ENCODE measurements around the gene TLE1.
"Not testable (repeated sequence)": the region's sequence is repeated elsewhere in the genome, so short reads cannot be mapped to it uniquely, and the experiment has no call there.

The TLE1 gene

DNA sequence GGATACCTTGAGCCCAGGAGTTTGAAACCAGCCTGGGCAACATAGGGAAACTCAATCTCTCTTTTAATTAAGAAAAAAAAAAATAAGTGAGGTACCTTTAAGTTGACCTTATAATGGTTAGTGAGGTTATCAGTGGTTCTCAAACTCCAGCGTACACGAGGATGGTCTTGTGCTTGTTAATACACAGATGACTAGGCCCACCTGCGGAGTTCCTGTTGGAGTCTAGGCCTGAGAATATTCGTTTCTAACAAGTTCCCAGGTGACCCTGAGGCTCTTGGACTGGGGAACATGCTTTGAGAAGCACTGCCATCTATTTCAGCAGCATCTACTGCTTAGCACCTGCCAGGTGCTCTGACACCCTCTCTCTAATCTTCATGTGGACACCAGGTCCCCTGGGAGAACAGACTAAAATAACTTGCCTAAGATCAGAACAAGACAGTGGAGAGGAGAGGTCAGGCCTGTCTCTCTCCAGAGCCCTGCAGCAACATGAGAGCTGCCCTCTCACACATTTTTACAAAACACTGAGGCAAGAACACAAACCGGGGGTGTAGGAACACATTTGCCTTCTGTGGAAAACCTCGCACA, 24.6 kb downstream of the TLE1 start:
- Histone ChIP-seq H3K9ac (ENCODE audit: low read length) (no peak overlapping the region), H3K36me3 (ENCODE audit: control insufficient read depth, insufficient read depth, low read length) (no peaks in the 10 kb centered on the region), H3K4me3 (ENCODE audit: low read length) (no peak overlapping the region), H3K27me3 (ENCODE audit: control insufficient read depth, insufficient read depth, low read length) (no peaks in the 10 kb centered on the region), H3K4me1 (ENCODE audit: control insufficient read depth, insufficient read depth, low read length) (peaks cover 29% of the 10 kb centered on the region), H3K27ac (ENCODE audit: low read depth, low read length) (no peak overlapping the region)

DNA sequence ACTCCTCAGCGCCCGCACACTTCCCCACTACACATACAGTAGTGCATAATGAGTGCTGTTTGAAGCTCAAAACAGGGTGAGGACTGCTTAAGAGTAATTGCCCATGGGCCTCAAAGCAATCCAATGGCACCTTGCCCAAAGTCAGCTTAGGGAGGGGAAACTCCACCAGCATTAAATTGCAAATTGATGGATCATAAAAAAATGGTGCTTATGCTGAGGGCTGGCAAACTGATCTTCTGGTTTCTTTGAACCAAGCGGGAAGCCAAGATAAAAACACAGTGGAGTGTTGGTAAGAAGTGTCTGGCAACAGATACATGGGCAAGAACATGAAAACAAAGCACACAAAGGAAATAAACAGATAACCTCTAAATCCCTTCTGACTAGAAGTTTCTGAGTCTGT, 28.0 kb downstream of the TLE1 start:
- H3K27ac ChIP-seq (ENCODE audit: low read depth, low read length) = no peak overlapping the region
- H3K4me3 ChIP-seq (ENCODE audit: low read length) = no peak overlapping the region
- H3K27me3 ChIP-seq (ENCODE audit: control insufficient read depth, insufficient read depth, low read length) = no peaks in the 10 kb centered on the region
- no peaks in the 10 kb centered on the region for H3K36me3 ChIP-seq (ENCODE audit: control insufficient read depth, insufficient read depth, low read length)
- H3K9ac ChIP-seq (ENCODE audit: low read length) = no peak overlapping the region
- H3K4me1 ChIP-seq (ENCODE audit: control insufficient read depth, insufficient read depth, low read length) = peaks cover 22% of the 10 kb centered on the region

DNA sequence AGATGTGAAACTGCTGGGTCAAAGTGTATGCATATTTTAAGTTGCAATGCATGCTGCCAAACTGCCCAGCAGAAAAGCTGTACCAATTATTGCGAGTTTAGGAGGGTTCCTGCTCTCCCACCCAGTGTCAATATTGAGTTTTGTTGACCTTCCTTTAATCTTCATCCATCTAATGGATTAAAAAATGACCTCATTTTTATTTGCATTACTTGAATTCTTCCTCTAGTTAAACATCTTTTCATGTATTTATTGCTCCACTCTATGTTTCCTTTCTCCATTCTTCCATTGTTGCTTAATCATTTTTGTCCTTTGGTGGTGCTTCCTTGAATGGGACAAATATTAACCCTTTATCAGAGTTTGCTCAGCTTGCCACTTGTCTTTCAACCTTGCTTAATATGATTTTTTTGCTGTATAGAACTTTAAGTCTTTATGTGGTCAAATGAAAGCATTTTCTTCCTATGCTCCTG, 32.4 kb downstream of the TLE1 start:
- Histone ChIP-seq H3K4me1 (ENCODE audit: control insufficient read depth, insufficient read depth, low read length) (peaks cover 12% of the 10 kb centered on the region), H3K27me3 (ENCODE audit: control insufficient read depth, insufficient read depth, low read length) (no peaks in the 10 kb centered on the region)

DNA sequence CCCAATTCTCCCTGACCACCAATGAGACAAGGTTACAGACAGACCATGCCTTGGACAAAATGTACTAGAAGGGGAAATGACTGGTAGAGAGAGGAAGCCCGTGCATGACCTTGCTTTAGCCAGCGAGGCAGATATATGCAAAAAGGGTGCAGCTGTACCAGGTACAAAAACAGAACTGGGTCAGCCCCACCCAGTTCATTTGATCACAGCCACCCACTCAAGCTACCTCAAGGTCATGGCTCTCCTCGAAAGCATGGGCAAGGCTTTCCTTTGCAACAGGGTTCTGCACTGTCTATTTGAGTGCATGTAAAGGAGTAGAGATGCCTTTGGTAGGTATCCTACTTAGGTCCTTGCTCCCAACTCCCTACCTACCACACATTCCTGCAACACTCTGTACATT, 33.3 kb downstream of the TLE1 start:
- Histone ChIP-seq H3K27me3 (ENCODE audit: control insufficient read depth, insufficient read depth, low read length) (no peaks in the 10 kb centered on the region), H3K4me3 (ENCODE audit: low read length) (no peak overlapping the region), H3K36me3 (ENCODE audit: control insufficient read depth, insufficient read depth, low read length) (no peaks in the 10 kb centered on the region), H3K4me1 (ENCODE audit: control insufficient read depth, insufficient read depth, low read length) (peaks cover 3% of the 10 kb centered on the region), H3K9ac (ENCODE audit: low read length) (no peak overlapping the region), H3K27ac (ENCODE audit: low read depth, low read length) (no peak overlapping the region)

More for the DNA sequence above, 32.4 kb downstream of the TLE1 start:
- Histone ChIP-seq H3K27ac (ENCODE audit: low read depth, low read length) (no peak overlapping the region), H3K9ac (ENCODE audit: low read length) (no peak overlapping the region), H3K4me3 (ENCODE audit: low read length) (no peak overlapping the region), H3K36me3 (ENCODE audit: control insufficient read depth, insufficient read depth, low read length) (no peaks in the 10 kb centered on the region)

DNA sequence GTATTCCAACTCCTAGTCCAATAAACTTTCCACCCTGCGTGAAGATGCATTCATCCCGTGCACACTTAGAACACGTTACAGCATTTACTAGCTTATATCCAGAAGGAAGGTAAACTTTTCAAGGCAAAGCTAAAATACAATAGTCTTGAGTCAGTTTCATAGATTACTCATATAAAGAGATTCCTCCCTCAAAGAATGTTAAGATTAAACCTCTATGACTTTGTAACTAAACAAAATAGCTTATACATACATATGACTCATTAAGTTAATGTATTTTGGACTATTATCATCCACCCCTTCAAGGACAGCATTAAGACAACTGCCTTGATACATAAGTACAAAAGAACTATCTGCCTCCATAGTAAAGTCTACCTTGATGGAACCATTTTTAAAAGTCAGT, 36.1 kb downstream of the TLE1 start:
- H3K27me3 ChIP-seq (ENCODE audit: control insufficient read depth, insufficient read depth, low read length) = no peaks in the 10 kb centered on the region
- H3K4me1 ChIP-seq (ENCODE audit: control insufficient read depth, insufficient read depth, low read length) = peaks cover 3% of the 10 kb centered on the region
- H3K9ac ChIP-seq (ENCODE audit: low read length) = no peak overlapping the region
- no peaks in the 10 kb centered on the region for H3K36me3 ChIP-seq (ENCODE audit: control insufficient read depth, insufficient read depth, low read length)
- no peak overlapping the region for H3K4me3 ChIP-seq (ENCODE audit: low read length)
- no peak overlapping the region for H3K27ac ChIP-seq (ENCODE audit: low read depth, low read length)

DNA sequence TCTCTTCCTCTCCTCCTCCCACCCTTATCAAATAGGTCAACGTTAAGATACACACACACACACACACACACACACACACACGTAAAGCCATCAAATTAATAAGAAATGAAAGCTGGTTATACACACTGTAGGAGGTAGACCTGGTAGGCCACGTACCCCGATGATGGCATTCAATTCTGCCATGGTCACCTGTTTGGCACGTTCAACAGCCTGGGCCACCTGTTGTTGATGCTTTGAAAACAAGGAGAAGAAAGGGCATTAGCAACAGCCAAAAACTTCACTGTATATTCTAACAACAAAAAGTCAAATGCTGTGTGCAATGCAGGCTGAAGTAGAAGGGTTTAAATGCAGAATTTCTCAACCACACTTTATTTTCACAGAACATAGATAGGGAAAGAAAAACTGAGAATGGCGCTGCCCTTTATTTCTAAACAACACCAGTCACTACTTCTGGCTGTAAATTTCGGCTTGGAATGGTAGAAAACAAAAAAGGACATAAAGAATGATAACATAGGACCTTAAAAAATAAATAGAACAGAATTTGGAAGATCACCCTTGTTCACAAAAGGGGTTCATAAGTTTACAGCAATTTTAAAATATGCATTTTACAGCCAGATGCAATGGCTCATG, 37.2 kb downstream of the TLE1 start:
- Histone ChIP-seq H3K27me3 (ENCODE audit: control insufficient read depth, insufficient read depth, low read length) (no peaks in the 10 kb centered on the region), H3K4me1 (ENCODE audit: control insufficient read depth, insufficient read depth, low read length) (peaks cover 3% of the 10 kb centered on the region), H3K27ac (ENCODE audit: low read depth, low read length) (no peak overlapping the region), H3K36me3 (ENCODE audit: control insufficient read depth, insufficient read depth, low read length) (no peaks in the 10 kb centered on the region), H3K9ac (ENCODE audit: low read length) (no peak overlapping the region), H3K4me3 (ENCODE audit: low read length) (no peak overlapping the region)

DNA sequence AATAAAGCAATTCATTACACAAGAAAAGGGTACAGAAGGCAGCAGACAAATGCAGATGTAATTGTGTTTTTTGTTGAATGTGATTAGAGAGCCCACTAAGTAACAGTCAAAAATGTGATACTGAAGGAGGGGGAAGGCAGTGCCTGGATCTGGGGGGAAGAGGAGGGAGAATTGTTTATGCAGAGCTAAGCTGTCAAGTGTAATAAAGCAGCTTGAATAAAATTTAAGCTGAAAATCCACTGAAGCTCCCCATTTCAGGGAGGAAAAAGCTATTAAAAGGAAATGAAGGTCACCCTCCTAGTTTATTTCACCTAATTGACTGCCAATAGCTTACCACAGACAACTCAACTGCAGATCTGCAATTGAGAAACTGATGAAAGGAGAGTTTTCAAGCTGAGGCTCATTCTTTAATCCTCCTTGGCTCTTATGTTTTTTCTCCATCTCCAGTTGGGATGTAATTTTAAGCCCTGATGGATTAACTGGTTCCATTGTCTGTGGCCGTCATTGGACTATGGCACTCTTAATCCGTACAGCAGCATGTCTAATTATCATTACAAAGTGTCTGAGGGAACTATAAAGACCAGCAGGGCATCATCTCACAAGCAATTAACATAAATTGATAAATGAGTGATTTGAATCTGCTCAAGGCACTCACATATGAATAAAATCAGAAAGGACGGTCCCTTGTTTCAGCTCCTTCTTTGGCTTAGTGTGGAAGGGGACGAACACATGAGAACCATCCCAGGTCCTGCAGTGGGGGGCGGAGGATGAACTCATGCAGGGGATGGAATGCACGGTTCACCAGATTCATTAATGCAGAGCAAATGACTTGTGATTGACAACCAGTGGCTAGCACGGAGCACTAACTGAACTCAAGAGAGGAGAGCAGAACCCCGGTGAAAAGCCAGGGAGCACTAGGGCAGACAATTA, 38.5 kb downstream of the TLE1 start:
- H3K27me3 ChIP-seq (ENCODE audit: control insufficient read depth, insufficient read depth, low read length) = no peaks in the 10 kb centered on the region
- H3K36me3 ChIP-seq (ENCODE audit: control insufficient read depth, insufficient read depth, low read length) = no peaks in the 10 kb centered on the region
- H3K4me3 ChIP-seq (ENCODE audit: low read length) = no peak overlapping the region
- H3K4me1 ChIP-seq (ENCODE audit: control insufficient read depth, insufficient read depth, low read length) = no peaks in the 10 kb centered on the region
- H3K27ac ChIP-seq (ENCODE audit: low read depth, low read length) = no peak overlapping the region
- H3K9ac ChIP-seq (ENCODE audit: low read length) = no peak overlapping the region

DNA sequence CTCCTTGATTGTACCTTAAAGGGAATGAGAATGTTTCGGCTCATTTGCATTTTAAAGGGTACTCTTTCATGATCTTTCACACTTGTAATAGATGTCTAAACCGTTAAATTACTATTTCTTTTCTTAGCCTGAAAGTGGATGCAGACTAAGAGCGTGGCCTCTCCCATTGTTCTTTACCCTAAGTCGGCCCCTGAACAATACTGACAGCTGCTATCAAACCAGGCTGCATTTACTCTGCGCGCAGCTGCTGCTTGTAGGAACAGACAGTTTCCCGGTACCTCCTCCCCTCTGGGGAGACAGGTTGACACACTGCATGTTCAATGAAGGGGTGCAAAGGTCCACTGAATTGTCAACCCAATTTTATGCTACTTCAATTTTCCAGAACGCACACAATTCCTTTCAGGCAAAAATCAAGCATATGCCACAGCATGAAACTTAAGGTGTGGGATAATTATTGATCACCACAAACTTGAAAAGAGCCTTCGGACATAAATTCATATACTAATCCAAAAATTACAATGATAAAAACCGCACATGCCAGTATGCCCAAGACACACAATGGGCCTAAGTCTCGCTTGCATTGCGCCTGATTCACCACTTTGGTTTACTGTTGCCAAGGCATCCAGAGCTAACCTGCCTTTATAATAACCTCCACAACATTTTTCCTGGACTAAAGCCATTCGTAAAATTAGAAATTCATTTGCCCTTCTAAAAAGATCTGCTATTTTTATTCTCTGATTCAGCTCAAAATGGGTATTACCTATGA, 39.7 kb downstream of the TLE1 start:
- no peak overlapping the region for H3K9ac ChIP-seq (ENCODE audit: low read length)
- no peaks in the 10 kb centered on the region for H3K36me3 ChIP-seq (ENCODE audit: control insufficient read depth, insufficient read depth, low read length)
- H3K4me1 ChIP-seq (ENCODE audit: control insufficient read depth, insufficient read depth, low read length) = no peaks in the 10 kb centered on the region
- no peak overlapping the region for H3K27ac ChIP-seq (ENCODE audit: low read depth, low read length)
- H3K27me3 ChIP-seq (ENCODE audit: control insufficient read depth, insufficient read depth, low read length) = no peaks in the 10 kb centered on the region
- H3K4me3 ChIP-seq (ENCODE audit: low read length) = no peak overlapping the region

DNA sequence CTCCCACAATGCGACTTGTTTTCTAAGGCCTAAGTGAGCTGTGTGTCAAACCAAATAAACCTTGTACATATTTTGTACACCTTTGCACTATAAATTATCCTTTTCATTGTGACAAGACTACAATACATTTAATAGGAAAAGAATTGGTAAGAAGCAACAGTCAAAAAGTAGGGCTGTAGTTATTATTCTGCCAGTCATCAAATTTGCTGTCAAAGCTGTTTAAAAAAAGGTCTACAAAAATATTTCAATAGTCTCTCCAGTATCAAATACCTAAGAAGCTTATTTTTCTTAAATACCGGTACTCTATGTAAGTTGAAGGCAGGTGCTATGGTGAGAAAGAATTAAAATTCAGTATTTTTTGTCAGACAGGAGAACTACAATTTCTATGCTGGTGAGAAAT, 40.5 kb downstream of the TLE1 start:
- Histone ChIP-seq H3K36me3 (ENCODE audit: control insufficient read depth, insufficient read depth, low read length) (no peaks in the 10 kb centered on the region), H3K27ac (ENCODE audit: low read depth, low read length) (no peak overlapping the region), H3K27me3 (ENCODE audit: control insufficient read depth, insufficient read depth, low read length) (no peaks in the 10 kb centered on the region), H3K9ac (ENCODE audit: low read length) (no peak overlapping the region), H3K4me1 (ENCODE audit: control insufficient read depth, insufficient read depth, low read length) (no peaks in the 10 kb centered on the region), H3K4me3 (ENCODE audit: low read length) (no peak overlapping the region)

DNA sequence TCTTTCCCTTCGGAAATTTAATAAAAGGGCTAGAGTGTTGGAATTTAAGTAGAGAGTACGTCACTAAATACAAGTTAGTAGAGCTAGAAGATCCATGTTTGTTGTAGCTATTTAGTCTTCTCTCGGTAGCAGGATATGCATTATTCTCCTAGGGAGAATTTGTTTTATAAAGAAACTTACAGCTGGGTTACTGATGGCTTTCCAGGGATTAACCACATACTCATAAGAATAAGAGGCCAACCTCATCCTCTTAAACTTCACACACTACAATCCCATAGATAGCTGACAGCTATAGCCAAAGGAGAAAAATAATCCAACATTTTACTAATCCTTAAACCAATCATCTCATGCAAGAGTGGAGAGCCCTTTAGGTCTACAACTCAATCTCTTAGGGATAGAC, 43.0 kb downstream of the TLE1 start:
- no peak overlapping the region for H3K9ac ChIP-seq (ENCODE audit: low read length)
- H3K4me1 ChIP-seq (ENCODE audit: control insufficient read depth, insufficient read depth, low read length) = no peaks in the 10 kb centered on the region
- H3K4me3 ChIP-seq (ENCODE audit: low read length) = no peak overlapping the region
- no peaks in the 10 kb centered on the region for H3K27me3 ChIP-seq (ENCODE audit: control insufficient read depth, insufficient read depth, low read length)
- H3K36me3 ChIP-seq (ENCODE audit: control insufficient read depth, insufficient read depth, low read length) = no peaks in the 10 kb centered on the region
- H3K27ac ChIP-seq (ENCODE audit: low read depth, low read length) = no peak overlapping the region

DNA sequence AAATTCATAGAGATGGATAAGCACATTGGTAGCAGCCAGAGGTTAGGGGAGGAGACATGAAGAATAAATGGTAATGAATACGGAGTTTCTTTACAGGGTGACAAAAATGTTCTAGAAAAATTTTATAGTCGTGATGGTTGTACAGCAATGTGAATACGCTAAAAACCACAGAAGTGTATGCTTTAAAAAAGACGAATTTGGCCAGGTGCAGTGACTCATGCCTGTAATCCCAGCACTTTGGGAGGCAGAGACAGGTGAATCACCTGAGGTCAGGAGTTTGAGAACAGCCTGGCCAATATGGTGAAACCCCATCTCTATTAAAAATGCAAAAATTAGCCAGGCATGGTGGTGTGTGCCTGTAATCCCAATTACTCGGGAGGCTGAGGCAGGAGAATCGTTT, 44.8 kb downstream of the TLE1 start:
- H3K9ac ChIP-seq (ENCODE audit: low read length); H3K4me1 ChIP-seq (ENCODE audit: control insufficient read depth, insufficient read depth, low read length); H3K4me3 ChIP-seq (ENCODE audit: low read length); H3K27ac ChIP-seq (ENCODE audit: low read depth, low read length); H3K36me3 ChIP-seq (ENCODE audit: control insufficient read depth, insufficient read depth, low read length); H3K27me3 ChIP-seq (ENCODE audit: control insufficient read depth, insufficient read depth, low read length): not testable (repeated sequence)

DNA sequence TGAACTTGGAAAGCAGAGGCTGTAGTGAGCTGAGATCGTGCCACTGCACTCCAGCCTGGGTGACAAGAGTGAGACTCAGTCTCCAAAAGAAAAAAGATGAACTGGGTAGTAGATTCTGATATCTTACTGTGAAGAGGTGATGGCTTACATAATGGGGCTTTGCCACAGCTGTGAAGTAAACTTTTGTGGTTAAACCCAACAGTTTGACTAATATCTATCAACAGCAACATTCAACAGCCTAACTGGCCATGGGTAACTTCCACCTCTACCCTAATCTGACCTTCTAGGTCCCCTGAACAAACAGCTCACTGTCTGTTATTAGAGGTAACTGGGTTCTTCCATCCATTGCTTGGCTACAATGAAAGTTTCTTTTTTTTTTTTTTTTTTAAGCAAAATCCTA, 52.1 kb downstream of the TLE1 start:
- H3K9ac ChIP-seq (ENCODE audit: low read length) = no peak overlapping the region

More for the DNA sequence above, 52.1 kb downstream of the TLE1 start:
- Histone ChIP-seq H3K36me3 (ENCODE audit: control insufficient read depth, insufficient read depth, low read length) (no peaks in the 10 kb centered on the region), H3K27ac (ENCODE audit: low read depth, low read length) (no peak overlapping the region), H3K4me3 (ENCODE audit: low read length) (no peak overlapping the region), H3K4me1 (ENCODE audit: control insufficient read depth, insufficient read depth, low read length) (peaks cover 4% of the 10 kb centered on the region), H3K27me3 (ENCODE audit: control insufficient read depth, insufficient read depth, low read length) (no peaks in the 10 kb centered on the region)
